Activated gamma-delta T cell treated with anti-CD3 and anti-CD28 coated beads, Interleukin-2, amount 50 U/mL, for 16 hours (primary cell): ENCODE data around the gene EMC1.
"Not testable (repeated sequence)": the region's sequence is repeated elsewhere in the genome, so short reads cannot be mapped to it uniquely, and the experiment has no call there.

ENCODE experiments used
- DNase-seq: peaks from one replicate; pipeline ENCODE4 v3.0.0-alpha.2; 2020; ENCODE audit warnings: low read depth

Gene EMC1

GRCh38 chr1:19260211-19261138, 9.2 kb upstream of the EMC1 start:
- DNase-seq: no peak

GRCh38 chr1:19258353-19258752, 7.0 kb upstream of the EMC1 start:
- no peak for DNase-seq

GRCh38 chr1:19257178-19257914, 6.0 kb upstream of the EMC1 start:
- DNase-seq: no peak

GRCh38 chr1:19256301-19256700, 5.0 kb upstream of the EMC1 start:
- not testable (repeated sequence) for DNase-seq

- no peak for DNase-seq
These were observed 4.0 kb upstream of the EMC1 start for GRCh38 chr1:19255288-19255687.

- no peak for DNase-seq
These were observed 3.1 kb upstream of the EMC1 start for GRCh38 chr1:19254416-19254815.

GRCh38 chr1:19250629-19251304, 557 bp downstream of the EMC1 start:
- no peak for DNase-seq

- peak; percentile 52 for DNase-seq
These were observed 10.4 kb downstream of the EMC1 start for GRCh38 chr1:19240673-19241538.

- no peak for DNase-seq
These were observed 11.4 kb downstream of the EMC1 start for GRCh38 chr1:19239876-19240275.

- DNase-seq: no peak
These were observed 17.1 kb downstream of the EMC1 start for GRCh38 chr1:19234224-19234623.

GRCh38 chr1:19232524-19232846, 18.8 kb downstream of the EMC1 start:
- no peak for DNase-seq

- DNase-seq: not testable (repeated sequence)
These were observed 19.4 kb downstream of the EMC1 start for GRCh38 chr1:19231736-19232523.

GRCh38 chr1:19229828-19230325, 21.4 kb downstream of the EMC1 start:
- no peak for DNase-seq

GRCh38 chr1:19229229-19229628, 22.1 kb downstream of the EMC1 start:
- no peak for DNase-seq

- no peak for DNase-seq
These were observed 28.1 kb downstream of the EMC1 start for GRCh38 chr1:19222979-19223824.

- DNase-seq: no peak
These were observed 28.8 kb downstream of the EMC1 start for GRCh38 chr1:19222573-19222972.

GRCh38 chr1:19220991-19221390, 30.3 kb downstream of the EMC1 start:
- DNase-seq: no peak

- no peak for DNase-seq
These were observed 31.1 kb downstream of the EMC1 start for GRCh38 chr1:19220080-19220846.

GRCh38 chr1:19219451-19219850, 31.9 kb downstream of the EMC1 start:
- DNase-seq: no peak
